GM19023 (cell line): ENCODE measurements around the gene EIF4G3.
"Not testable (repeated sequence)": the region's sequence is repeated elsewhere in the genome, so short reads cannot be mapped to it uniquely, and the experiment has no call there.

ENCODE experiments used
- ATAC-seq: cut with Tn5 transposase; IDR thresholded peaks from one replicate; pipeline ENCODE4 v1.9.1; 2021; ENCODE audit warnings: mild to moderate bottlenecking, moderate library complexity; ENCODE audit not compliant: unreplicated experiment

Gene EIF4G3

GRCh38 chr1:20891091-20891490 is 285.6 kb downstream of the EIF4G3 start:
- ATAC-seq, result no peak

- ATAC-seq, result no peak
These were observed 289.5 kb downstream of the EIF4G3 start for GRCh38 chr1:20887246-20887645.

DNA sequence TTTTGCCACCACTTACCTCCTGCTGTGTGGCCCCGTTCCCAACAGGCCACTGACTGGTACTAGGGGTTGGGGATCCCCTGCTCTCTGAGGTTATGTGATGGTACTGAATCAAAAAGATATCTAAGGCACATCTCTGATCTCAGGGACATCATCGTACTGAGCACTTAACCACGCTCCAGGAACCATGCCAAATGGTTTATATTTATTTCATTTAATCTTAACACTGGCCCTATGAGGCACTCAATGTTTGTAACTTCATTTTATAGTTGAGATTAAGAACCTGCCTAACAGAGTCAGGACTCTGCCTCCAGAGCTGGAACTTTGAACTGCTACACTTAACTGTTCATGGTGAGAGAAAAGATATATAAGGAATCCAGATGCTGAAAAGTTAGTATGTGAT is 291.6 kb downstream of the EIF4G3 start:
- no peak for ATAC-seq

DNA sequence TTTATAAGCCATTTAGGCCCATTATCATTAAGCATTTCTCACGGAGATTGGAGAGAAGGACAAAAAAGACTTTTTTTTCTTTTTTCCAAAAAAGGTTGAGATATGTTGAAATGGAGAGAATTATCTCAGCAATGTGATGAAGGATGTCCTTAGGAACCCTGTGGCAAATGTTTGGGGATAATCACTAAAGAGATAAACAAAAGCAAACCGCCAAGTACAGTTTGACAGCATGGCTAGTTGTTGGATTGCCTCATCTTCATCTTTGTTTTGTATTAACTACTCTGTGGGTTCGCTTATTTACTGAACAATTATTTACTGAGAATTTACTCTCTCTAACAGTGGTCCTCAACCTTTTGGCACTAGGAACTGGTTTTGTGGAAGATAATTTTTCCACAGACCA is 292.2 kb downstream of the EIF4G3 start:
- ATAC-seq, result no peak

GRCh38 chr1:20883766-20884165 is 292.9 kb downstream of the EIF4G3 start:
- no peak for ATAC-seq

- ATAC-seq, result no peak
These were observed 293.9 kb downstream of the EIF4G3 start for GRCh38 chr1:20882837-20883236.

- no peak for ATAC-seq
These were observed 297.9 kb downstream of the EIF4G3 start for GRCh38 chr1:20878799-20879198.

DNA sequence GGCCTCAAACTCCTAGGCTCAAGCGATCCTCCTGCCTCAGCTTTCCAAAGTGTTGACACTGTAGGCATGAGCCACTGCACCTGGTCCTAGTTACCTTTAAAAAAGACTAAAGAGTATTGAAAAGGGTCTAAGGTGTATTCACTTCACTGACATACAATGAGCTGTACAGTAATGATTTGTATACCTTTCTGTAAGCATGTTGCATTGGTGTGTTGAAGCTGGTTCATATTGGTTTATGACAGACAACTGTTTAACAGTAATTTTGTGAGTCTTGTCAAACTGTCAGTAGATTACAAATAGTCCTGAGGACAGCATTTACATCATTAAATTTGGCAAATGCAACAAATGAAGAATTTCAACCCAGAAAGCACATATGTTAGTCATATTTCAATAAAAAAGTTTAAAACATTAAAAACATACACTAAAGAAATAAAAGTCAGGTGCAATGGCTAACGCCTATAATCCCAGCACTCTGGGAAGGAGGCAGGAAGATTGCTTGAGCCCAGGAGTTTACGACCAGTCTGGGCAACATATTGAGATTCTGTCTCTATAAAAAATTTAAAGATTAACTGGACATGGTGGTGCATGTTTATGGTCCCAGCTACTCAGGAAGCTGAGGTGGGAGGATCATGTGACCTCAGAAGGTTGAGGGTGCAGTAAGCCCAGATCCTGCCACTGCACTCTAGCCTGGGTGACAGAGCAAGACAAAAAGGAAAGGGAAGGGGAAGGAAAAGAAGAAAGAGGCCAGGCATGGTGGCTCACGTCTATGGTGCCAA is 301.3 kb downstream of the EIF4G3 start:
- ATAC-seq, result no peak

- no peak for ATAC-seq
These were observed 303.4 kb downstream of the EIF4G3 start for GRCh38 chr1:20873311-20873710.

DNA sequence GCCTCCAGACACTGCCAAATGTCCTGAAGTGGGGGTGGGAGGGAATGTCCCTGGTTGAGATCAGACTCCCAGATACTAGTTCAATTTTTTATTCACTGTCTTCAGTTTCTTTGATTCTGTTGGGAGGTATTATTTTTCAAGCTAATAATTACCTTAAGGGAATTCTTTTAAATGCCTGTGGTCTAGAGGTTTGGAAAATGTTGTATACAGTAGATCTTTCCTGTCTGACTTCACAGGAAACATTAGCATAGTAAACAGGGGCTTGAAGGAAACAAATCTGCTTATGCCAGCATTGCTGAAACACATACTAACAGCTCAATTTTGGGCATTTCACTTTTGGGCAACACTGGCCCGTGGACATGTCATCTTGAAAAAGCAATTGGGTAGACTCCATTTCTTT is 305.3 kb downstream of the EIF4G3 start:
- ATAC-seq, result no peak

DNA sequence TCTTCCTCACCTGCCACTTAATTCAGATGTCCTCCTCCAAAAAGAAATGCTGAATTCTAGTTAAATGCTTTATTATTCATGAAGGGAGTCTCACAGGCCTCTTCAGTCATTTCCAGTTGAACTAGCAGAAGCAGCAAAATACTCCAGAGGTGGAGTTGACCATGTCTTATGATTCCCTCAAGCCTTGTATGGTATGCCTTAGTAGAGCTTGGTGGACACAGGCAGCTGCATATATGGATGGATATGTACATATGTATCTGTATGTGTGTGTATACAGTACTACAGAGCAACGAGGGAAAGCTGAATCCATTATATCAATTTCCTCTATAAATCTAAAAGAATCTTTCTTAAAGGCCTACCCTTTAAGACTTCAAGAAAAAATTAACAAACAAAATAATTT is 306.0 kb downstream of the EIF4G3 start:
- ATAC-seq, result no peak

DNA sequence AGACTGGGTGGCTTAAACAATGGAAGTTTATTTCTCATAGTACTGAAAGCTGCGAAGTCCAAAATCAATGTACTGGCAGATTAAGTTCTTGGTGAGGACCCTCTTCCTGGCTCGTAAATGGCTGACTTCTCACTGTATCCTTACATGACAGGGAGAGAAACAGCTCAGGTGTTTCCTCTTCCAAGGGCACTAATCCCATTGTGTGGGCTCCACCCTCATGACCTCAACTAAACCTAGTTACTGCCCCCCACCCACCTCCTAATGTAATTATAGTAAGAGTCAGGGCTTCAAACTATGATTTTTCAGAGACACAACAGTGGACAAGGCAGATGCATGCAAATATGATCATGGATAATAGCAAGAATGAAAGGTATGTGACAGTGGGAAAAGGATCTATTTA is 308.4 kb downstream of the EIF4G3 start:
- no peak for ATAC-seq

GRCh38 chr1:20867847-20868246 is 308.9 kb downstream of the EIF4G3 start:
- no peak for ATAC-seq

DNA sequence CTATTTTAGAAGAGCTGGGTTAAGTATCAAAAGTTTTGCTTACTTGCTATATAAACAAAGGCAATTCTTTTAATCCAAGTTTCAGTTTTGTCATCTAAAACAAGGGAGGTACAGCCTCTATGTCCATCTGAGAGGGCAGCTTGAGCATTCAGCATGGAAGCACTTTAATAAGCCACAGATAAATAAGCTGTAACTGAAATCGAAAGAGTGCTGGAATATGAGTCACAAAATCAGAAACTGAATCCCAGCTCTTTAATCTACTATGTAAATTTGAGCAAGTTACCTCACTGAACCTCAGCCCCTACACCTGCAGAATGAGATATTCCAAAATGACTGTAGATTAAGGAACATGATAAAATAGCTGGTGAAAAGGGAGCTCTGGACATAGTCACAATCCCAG is 309.6 kb downstream of the EIF4G3 start:
- no peak for ATAC-seq

- no peak for ATAC-seq
These were observed 311.7 kb downstream of the EIF4G3 start for GRCh38 chr1:20865001-20865400.

DNA sequence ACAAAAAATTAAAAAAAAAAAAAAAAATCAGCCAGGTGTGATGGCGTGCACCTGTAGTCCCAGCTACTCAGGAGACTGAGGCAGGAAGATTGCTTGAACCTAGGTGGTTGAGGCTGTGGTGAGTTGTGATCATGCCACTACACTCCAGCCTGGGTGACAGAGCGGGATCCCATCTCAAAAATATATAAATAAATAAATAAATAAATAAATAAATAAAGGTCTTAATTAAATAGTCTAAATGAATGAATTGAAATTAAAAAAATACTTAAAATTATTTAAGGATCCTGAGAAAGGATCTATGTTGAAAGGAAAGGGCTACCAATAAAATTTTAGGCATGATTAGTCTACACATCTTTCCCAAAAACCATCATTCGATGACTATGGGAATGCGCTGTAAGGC is 322.2 kb downstream of the EIF4G3 start:
- no peak for ATAC-seq

- not testable (repeated sequence) for ATAC-seq
These were observed 324.9 kb downstream of the EIF4G3 start for GRCh38 chr1:20851791-20852190.

DNA sequence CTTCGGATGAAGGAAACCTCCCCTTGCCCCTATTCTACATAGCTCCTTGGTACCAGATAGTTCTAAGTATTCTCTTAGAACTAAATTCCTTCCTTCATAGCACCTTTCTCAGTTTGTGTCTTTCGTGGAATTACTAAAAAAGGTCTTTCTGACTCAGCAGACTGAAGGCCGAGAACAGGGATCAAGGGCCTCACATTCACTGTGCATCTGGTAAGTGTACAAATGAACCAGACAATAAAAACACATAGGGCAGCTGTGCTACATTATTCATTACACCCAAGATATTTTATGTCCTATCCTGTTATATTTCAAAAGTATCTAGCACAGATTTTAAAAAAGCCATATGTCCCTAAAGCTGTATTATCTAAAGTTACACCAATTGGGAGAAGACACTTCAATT is 326.7 kb downstream of the EIF4G3 start:
- ATAC-seq, result no peak

DNA sequence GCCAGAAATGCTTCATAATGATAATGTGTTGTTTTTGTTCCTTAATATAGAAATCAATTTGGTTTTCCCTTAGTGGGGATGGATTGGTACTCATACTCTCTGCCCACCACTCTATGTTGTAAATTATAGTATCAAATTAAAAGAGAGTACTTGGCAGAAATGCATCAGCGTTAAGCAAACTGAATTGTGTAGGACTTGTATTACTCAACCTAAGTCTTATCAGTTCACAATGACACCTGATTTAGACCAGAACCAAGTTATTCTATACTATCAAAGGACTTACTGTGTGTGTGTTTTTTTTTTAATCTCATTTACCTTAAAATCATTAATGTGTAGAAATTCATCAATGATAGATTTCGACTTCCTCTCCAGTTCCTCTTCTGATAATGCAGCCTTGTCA is 327.6 kb downstream of the EIF4G3 start:
- ATAC-seq, result no peak

DNA sequence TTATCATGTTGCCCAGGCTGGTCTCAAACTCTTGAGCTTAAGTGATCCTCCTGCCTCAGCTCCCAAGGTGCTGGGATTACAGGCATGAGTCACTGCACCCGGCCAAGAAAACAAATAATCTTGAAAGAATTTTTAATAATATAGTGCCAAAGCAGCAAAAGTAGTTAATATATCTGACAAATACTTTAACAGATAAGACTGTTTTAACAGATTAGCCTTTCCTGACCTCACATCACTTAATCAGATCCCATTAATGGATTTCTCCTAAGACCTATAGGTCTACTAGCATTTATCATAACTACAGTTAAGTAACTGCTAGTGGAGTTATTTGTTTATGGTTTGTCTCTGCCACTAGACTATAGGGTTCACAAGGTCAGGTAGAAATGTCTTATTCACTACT is 328.5 kb downstream of the EIF4G3 start:
- no peak for ATAC-seq

DNA sequence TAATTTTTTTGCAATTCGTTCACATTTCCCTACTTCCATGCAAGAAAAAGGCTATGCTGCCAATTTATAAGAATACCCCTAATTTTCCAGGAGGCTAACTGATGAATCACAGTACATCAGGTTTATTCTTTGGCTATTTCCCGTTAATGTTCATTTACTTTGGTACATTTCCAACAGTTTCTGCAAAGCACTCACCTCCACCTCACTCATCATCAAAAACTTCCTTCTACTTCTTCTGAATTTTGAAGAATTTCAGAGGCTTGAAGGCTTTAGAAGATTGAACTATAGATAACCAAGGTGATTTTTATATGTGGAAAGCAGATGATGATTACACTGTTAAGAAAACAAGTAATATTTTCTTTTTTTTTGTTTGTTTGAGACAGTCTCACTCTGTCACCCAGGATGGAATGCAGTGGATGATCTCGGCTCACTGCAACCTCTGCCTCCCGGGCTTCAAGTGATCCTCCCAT is 329.1 kb downstream of the EIF4G3 start:
- no peak for ATAC-seq

GRCh38 chr1:20846461-20847374 is 330.0 kb downstream of the EIF4G3 start:
- no peak for ATAC-seq
